ENCODE data around the gene CLSTN2.

CLSTN2 gene

GRCh38 chr3:140153736-140154135, 218.8 kb downstream of the CLSTN2 start:
- DNase-seq, result no peak

GRCh38 chr3:140157161-140157560, 222.2 kb downstream of the CLSTN2 start:
- no peak for DNase-seq

GRCh38 chr3:140159646-140160045, 224.7 kb downstream of the CLSTN2 start:
- no peak for DNase-seq

- no peak for DNase-seq
These were observed 225.6 kb downstream of the CLSTN2 start for GRCh38 chr3:140160553-140160952.

GRCh38 chr3:140162551-140162950, 227.6 kb downstream of the CLSTN2 start:
- DNase-seq, result no peak

GRCh38 chr3:140163159-140163763, 228.3 kb downstream of the CLSTN2 start:
- DNase-seq, result no peak

- no peak for DNase-seq
These were observed 229.2 kb downstream of the CLSTN2 start for GRCh38 chr3:140164156-140164555.

GRCh38 chr3:140164922-140165590, 230.1 kb downstream of the CLSTN2 start:
- no peak for DNase-seq

- no peak for DNase-seq
These were observed 230.8 kb downstream of the CLSTN2 start for GRCh38 chr3:140165781-140166180.

GRCh38 chr3:140166861-140167599, 232.0 kb downstream of the CLSTN2 start:
- no peak for DNase-seq

- no peak for DNase-seq
These were observed 232.8 kb downstream of the CLSTN2 start for GRCh38 chr3:140167600-140168281.

- DNase-seq, result no peak
These were observed 235.6 kb downstream of the CLSTN2 start for GRCh38 chr3:140170612-140171011.

GRCh38 chr3:140176526-140176925, 241.5 kb downstream of the CLSTN2 start:
- DNase-seq, result no peak

- DNase-seq, result no peak
These were observed 243.0 kb downstream of the CLSTN2 start for GRCh38 chr3:140177943-140178342.

GRCh38 chr3:140178482-140178881, 243.5 kb downstream of the CLSTN2 start:
- no peak for DNase-seq

GRCh38 chr3:140180603-140181002, 245.6 kb downstream of the CLSTN2 start:
- peak; percentile 56 for DNase-seq

GRCh38 chr3:140185375-140185774, 250.4 kb downstream of the CLSTN2 start:
- DNase-seq, result no peak

GRCh38 chr3:140186421-140186920, 251.5 kb downstream of the CLSTN2 start:
- no peak for DNase-seq

GRCh38 chr3:140187028-140187427, 252.0 kb downstream of the CLSTN2 start:
- no peak for DNase-seq

- DNase-seq, result no peak
These were observed 252.8 kb downstream of the CLSTN2 start for GRCh38 chr3:140187656-140188221.

- no peak for DNase-seq
These were observed 253.3 kb downstream of the CLSTN2 start for GRCh38 chr3:140188285-140188684.

GRCh38 chr3:140189267-140189666, 254.3 kb downstream of the CLSTN2 start:
- no peak for DNase-seq

- no peak for DNase-seq
These were observed 255.0 kb downstream of the CLSTN2 start for GRCh38 chr3:140189976-140190375.
